Placental epithelial cell (primary cell): ENCODE measurements around the gene CDC20. TPM values are rescaled to one million over a fixed set of nuclear protein-coding genes. Genes with fewer than 3 reads are reported as not detected.

Source experiments
- total RNA-seq: library from RNA; depleted of rRNA; stranded (reverse); fragments of >200 nt; gene quantifications from 2 replicates; pipeline ENCODE4 v1.2.3, GENCODE V29; 2012

The CDC20 gene
- total RNA-seq, result 6.7 and 33.5 TPM in 2 replicates

DNA sequence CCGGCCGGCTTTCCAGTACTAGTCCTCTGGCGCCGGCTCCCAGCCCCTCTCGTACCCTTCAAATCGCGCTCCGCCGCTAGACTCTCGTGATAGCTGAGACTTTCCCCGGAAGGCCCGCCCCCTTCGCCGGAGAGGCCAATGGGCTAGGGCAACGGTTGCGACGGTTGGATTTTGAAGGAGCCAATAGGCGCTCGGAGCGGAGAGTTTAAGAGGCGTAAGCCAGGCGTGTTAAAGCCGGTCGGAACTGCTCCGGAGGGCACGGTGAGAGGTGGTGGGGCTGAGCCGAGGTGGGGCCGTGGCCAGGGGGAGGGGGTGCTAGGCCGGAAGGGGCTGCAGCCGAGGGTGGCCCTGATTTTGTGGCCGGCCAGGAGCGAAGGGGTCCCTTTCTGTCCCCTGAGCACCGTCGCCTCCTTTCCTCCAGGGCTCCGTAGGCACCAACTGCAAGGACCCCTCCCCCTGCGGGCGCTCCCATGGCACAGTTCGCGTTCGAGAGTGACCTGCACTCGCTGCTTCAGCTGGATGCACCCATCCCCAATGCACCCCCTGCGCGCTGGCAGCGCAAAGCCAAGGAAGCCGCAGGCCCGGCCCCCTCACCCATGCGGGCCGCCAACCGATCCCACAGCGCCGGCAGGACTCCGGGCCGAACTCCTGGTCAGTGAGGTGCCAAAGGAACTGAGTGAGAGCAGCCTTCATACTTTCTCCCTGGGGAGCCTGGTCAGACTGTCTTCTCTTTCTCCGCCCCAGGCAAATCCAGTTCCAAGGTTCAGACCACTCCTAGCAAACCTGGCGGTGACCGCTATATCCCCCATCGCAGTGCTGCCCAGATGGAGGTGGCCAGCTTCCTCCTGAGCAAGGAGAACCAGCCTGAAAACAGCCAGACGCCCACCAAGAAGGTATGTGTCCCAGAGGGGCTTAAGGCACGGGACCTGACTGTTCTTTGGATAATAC, at the start of gene CDC20:
TSS of gene CDC20 (plus strand) at position 236 of the 948 bp plus-strand sequence. CDS start at position 471, 235 bp downstream.

DNA sequence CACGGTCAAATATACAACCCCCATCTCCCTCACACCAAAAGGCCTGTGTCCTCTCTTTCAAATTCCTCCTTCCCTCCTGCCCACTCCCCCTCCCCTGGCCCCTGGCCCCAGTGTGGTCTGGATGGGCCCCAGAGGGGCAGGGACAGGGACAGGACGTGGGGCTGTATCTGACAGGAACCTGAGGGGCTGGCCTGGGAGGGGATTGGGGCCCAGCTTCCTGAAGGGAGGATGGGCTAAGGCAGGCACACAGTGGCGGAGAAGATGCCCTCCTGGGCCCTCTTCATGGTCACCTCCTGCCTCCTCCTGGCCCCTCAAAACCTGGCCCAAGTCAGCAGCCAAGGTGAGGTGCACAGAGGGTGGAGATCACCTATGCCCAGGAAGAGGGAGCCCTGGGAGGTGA, 21.2 kb upstream of the CDC20 start, which contains the start of gene MPL:
TSS of gene MPL (plus strand) at position 231 of the 400 bp plus-strand sequence. CDS start at position 262, 31 bp downstream.

DNA sequence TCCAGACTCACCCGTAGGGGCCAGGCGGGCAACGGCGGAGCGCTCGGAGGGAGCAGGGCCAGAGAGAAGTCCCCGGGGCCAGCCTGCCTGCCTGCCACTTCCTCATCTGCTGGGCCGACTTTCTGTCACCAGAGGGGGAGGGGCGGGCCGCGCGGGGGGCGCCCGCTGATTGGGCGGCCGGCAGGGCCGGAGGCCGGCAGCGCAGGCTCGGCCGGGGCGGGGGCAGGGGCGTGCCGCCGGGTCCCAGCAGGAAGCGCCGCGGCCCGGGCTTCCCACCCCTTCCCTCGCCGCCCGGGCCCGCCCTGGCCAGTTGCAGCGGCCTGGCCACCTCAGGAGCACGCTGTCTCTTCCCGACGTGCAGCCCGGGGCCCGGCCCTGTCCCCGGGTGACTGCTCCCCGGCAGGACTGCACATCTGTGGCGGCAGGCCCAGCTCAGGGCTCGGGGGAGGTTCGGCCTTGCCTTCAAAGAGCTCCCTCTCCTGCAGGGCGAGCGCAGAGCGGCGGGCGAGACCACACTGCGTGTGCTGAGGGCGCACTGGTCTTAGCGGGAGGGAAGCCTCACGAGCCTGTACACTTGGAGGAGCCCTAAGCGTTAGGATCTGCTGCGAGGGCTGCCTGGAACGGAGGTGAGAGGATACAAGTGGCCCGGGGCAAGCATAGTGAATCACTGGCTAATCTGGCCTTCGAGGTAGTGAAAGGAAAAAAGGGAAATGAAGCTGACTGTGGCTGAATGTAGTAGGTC, 9.3 kb downstream of the CDC20 start, which contains the start of gene ELOVL1:
TSS of gene ELOVL1 (minus strand) at position 108 of the 742 bp plus-strand sequence. CDS start 2,402 bp downstream, outside the sequence.

DNA sequence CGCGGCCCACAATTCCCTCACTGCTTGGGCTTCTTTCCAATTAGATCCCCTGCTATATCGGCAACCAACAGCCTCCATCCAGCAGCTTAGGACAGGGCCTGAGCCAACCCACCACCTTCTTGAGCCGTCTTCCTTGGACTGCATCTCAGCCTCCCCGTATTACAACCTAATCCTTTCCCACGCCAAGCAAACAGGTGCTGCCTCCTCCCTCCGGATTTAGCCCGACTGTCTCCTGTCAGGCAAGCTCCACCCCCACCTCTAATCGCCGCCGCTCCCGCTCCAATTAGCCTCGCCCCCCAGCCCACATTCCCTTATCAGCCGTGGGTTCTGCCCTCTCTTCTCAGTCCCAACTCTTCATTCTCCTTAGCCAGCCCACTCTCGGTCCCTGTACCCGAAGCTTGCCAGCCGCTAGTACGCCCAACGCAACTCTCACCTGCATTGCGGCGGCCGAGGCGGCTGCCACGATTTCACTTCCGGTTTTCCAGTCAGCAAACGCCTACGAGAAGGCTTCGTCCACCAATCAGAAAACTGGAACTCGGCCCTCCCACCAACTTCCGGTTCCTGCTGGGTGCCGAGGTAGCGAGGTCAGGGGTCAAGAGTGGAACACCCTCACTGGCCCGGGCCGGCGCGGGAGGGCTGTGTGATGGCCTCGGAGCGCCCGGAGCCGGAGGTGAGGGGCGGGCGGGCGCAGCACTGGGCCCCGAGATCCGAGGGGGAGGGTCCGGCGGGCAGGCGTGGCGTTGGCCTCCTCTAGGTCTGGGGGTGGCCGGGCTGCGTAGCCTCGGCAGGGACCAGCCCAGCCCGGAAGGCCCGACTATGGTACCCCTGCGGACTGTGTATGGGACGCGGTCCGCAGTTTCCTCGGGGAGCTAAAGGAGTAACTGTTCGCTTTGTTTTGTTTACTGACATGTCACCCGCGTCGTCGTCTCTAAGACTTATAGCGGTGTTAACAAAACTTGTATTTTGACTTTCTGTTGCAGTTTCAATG, 30.8 kb downstream of the CDC20 start, which contains the start of the genes MED8 and SZT2:
TSS of gene MED8 (minus strand) at position 475 of the 988 bp plus-strand sequence. CDS start at position 439, 36 bp downstream.
TSS of gene SZT2 (plus strand) at position 574 of the 988 bp plus-strand sequence. CDS start at position 644, 70 bp downstream.

Other genes with a start within 250 kb of the CDC20 start
- gene EBNA1BP2, start 186.7 kb upstream of the CDC20 start, total RNA-seq, result 52.2 and 84.0 TPM in 2 replicates
- gene CFAP57, start 186.7 kb upstream of the CDC20 start, total RNA-seq, result 0.22 and 0.39 TPM in 2 replicates
- not detected in 2 replicates for gene TMEM125, start 89.0 kb upstream of the CDC20 start, total RNA-seq
- 0.39 and 1.4 TPM in 2 replicates for gene C1orf210, start 73.4 kb upstream of the CDC20 start, total RNA-seq
- gene TIE1, start 58.0 kb upstream of the CDC20 start, total RNA-seq, result not detected in 2 replicates
- 0.11 TPM in 1 of 2 replicates, not detected in the other for gene MPL, start 21.2 kb upstream of the CDC20 start, total RNA-seq
- 45.5 and 99.6 TPM in 2 replicates for gene ELOVL1, start 9.0 kb downstream of the CDC20 start, total RNA-seq
- gene MED8, start 30.8 kb downstream of the CDC20 start, total RNA-seq, result 42.4 and 58.9 TPM in 2 replicates
- gene SZT2, start 30.9 kb downstream of the CDC20 start, total RNA-seq, result 38.4 and 45.5 TPM in 2 replicates
- gene HYI, start 95.0 kb downstream of the CDC20 start, total RNA-seq, result 31.8 and 54.6 TPM in 2 replicates
- gene PTPRF, start 171.9 kb downstream of the CDC20 start, total RNA-seq, result 145 and 161 TPM in 2 replicates